Subcutaneous adipose tissue (tissue), 4 donors: ENCODE results near the gene HSPB7. TPM values are rescaled to one million over a fixed set of nuclear protein-coding genes. Genes with fewer than 3 reads are reported as not detected.

Source experiments
- CTCF ChIP-seq: fragments of 450-650 bp; IDR thresholded peaks from one replicate; pipeline ENCODE4 v1.5.1; 2016; ENCODE audit warnings: low read depth, mild to moderate bottlenecking, control low read depth, antibody characterized with exemption, moderate library complexity
- total RNA-seq, 4 donors: library from RNA; depleted of rRNA; stranded (reverse); fragments of >200 nt; gene quantifications; one replicate each; pipeline ENCODE4 v1.1.0, GENCODE V29; 2016

Gene HSPB7
- total RNA-seq, 4 donors from 2014 or later: 32.3 to 429 (median 122) TPM

- TF ChIP-seq CTCF: no peak
Measured at GRCh38 chr1:16023050-16023653, 5.3 kb upstream of the HSPB7 start.

GRCh38 chr1:16022393-16022792 lies 4.5 kb upstream of the HSPB7 start:
- TF ChIP-seq CTCF: no peak

- TF ChIP-seq CTCF: no peak
Measured at GRCh38 chr1:16021681-16022080, 3.8 kb upstream of the HSPB7 start, which contains the start of gene CLCNKA. Gene CLCNKA (plus strand): TSS chr1:16022036. CDS start chr1:16022620, 584 bp downstream.

GRCh38 chr1:16020325-16020724 lies 2.5 kb upstream of the HSPB7 start:
- TF ChIP-seq CTCF: no peak

- TF ChIP-seq CTCF: no peak
Measured at GRCh38 chr1:16019644-16020277, 1.9 kb upstream of the HSPB7 start.

GRCh38 chr1:16018749-16019643 lies 1.2 kb upstream of the HSPB7 start:
- TF ChIP-seq CTCF: no peak

- TF ChIP-seq CTCF: no peak
Measured at GRCh38 chr1:16018308-16018707, 465 bp upstream of the HSPB7 start.
